ENCODE measurements around the gene MARCHF10.

DNA sequence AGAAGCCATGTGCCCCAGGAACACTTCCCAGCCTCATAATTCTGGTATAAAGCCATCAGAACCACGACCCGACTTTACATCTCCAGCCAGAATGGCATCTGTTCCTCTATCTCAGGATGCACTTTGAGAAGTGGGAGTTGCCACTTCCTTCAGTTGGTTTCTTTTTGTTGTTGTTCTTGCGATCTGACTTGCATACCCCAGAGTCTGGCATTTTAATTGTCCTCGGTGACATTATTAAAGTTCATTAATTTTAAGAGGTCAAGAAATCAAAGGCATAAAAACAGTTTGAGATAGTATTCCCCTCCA lies 13.5 kb downstream of the MARCHF10 start:
- no peak for TF ChIP-seq ZNF12 (CRISPR knock-in tag; IDR thresholded peaks at IDR 0.05)
- TF ChIP-seq TAF1 (IDR thresholded peaks at IDR 0.05; ENCODE audit: control insufficient read depth, extremely low read depth, insufficient read depth, low read length, severe bottlenecking): no peak
- TF ChIP-seq, protein P1, sequence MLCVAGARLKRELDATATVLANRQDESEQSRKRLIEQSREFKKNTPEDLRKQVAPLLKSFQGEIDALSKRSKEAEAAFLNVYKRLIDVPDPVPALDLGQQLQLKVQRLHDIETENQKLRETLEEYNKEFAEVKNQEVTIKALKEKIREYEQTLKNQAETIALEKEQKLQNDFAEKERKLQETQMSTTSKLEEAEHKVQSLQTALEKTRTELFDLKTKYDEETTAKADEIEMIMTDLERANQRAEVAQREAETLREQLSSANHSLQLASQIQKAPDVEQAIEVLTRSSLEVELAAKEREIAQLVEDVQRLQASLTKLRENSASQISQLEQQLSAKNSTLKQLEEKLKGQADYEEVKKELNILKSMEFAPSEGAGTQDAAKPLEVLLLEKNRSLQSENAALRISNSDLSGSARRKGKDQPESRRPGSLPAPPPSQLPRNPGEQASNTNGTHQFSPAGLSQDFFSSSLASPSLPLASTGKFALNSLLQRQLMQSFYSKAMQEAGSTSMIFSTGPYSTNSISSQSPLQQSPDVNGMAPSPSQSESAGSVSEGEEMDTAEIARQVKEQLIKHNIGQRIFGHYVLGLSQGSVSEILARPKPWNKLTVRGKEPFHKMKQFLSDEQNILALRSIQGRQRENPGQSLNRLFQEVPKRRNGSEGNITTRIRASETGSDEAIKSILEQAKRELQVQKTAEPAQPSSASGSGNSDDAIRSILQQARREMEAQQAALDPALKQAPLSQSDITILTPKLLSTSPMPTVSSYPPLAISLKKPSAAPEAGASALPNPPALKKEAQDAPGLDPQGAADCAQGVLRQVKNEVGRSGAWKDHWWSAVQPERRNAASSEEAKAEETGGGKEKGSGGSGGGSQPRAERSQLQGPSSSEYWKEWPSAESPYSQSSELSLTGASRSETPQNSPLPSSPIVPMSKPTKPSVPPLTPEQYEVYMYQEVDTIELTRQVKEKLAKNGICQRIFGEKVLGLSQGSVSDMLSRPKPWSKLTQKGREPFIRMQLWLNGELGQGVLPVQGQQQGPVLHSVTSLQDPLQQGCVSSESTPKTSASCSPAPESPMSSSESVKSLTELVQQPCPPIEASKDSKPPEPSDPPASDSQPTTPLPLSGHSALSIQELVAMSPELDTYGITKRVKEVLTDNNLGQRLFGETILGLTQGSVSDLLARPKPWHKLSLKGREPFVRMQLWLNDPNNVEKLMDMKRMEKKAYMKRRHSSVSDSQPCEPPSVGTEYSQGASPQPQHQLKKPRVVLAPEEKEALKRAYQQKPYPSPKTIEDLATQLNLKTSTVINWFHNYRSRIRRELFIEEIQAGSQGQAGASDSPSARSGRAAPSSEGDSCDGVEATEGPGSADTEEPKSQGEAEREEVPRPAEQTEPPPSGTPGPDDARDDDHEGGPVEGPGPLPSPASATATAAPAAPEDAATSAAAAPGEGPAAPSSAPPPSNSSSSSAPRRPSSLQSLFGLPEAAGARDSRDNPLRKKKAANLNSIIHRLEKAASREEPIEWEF (CRISPR knock-in tag; IDR thresholded peaks at IDR 0.05): no peak
- TF ChIP-seq, protein P2, sequence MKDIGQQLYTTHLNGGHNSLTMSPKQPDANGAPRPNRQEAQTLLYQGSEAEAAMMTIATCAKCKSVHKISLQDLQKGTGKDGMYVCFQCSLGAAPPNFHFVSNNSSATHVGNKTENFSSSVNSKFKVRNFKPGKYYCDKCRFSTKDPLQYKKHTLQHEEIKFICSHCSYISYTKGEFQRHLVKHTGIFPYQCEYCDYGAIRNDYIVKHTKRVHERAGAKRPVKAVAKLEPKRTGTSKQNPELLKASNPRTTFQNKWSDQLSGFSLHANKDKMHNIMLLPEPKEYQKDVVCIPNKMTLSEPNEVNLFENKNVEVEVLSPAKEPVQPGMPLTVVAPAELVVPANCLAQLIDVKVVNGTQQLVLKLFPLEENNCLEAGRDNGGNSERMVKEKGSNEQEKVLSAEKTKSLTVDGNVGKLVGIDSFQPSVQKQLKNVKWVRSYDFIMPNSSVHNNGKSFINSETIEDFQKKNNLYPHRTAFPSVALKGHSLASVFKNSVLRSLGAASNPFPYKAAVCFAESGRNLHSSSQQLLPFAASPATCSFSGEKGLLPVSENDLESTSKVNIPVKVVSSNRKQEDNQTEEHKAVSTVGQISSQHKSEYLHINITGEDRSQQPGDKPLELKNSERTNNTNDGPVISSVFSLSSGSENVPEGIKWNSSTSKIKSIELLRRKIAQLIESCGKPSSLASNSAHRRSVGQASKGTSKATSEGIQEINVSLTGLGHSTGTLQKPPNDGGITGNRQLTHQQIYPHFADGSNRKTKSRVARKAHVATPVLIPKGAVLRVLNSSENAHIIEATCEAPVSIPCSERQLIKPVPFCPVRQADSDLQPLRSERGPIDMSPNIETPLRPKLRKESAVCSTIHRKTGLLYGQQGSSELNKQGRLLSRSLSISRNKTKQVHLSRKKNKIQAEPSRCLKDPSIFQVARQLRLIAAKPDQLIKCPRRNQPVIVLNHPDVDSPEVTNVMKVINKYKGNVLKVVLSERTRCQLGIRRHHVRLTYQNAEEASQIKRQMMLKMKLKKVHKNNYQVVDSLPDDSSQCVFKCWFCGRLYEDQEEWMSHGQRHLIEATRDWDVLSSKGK (CRISPR knock-in tag; IDR thresholded peaks at IDR 0.05): no peak
- no peak for TF ChIP-seq RFX5 (IDR thresholded peaks at IDR 0.05; ENCODE audit: low read depth, low read length)
- TF ChIP-seq, protein P3, sequence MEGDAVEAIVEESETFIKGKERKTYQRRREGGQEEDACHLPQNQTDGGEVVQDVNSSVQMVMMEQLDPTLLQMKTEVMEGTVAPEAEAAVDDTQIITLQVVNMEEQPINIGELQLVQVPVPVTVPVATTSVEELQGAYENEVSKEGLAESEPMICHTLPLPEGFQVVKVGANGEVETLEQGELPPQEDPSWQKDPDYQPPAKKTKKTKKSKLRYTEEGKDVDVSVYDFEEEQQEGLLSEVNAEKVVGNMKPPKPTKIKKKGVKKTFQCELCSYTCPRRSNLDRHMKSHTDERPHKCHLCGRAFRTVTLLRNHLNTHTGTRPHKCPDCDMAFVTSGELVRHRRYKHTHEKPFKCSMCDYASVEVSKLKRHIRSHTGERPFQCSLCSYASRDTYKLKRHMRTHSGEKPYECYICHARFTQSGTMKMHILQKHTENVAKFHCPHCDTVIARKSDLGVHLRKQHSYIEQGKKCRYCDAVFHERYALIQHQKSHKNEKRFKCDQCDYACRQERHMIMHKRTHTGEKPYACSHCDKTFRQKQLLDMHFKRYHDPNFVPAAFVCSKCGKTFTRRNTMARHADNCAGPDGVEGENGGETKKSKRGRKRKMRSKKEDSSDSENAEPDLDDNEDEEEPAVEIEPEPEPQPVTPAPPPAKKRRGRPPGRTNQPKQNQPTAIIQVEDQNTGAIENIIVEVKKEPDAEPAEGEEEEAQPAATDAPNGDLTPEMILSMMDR (IDR thresholded peaks at IDR 0.05 in 2 of 3, conservative IDR thresholded peaks at IDR 0.05 in 1 of 3; ENCODE audit: insufficient read depth in 2 of 3, low read depth in 1 of 3, low read length in 3 of 3): no peak
- no peak for TF ChIP-seq CEBPG (CRISPR knock-in tag; IDR thresholded peaks at IDR 0.05)
- no peak for TF ChIP-seq CEBPG (tag; conservative IDR thresholded peaks at IDR 0.05 in 1 of 2, IDR thresholded peaks at IDR 0.05 in 1 of 2)
- TF ChIP-seq JUND (IDR thresholded peaks at IDR 0.05; ENCODE audit: borderline replicate concordance, low read depth, low read length): no peak
- TF ChIP-seq JUND (tag; IDR thresholded peaks at IDR 0.05; ENCODE audit: borderline replicate concordance, low read depth, low read length): no peak
- TF ChIP-seq NR2C2 (CRISPR knock-in tag; IDR thresholded peaks at IDR 0.05): no peak
- no peak for TF ChIP-seq NR2C2 (tag; IDR thresholded peaks at IDR 0.05)
- no peak for TF ChIP-seq FOXJ3 (CRISPR knock-in tag; IDR thresholded peaks at IDR 0.05)
- TF ChIP-seq, protein P4, sequence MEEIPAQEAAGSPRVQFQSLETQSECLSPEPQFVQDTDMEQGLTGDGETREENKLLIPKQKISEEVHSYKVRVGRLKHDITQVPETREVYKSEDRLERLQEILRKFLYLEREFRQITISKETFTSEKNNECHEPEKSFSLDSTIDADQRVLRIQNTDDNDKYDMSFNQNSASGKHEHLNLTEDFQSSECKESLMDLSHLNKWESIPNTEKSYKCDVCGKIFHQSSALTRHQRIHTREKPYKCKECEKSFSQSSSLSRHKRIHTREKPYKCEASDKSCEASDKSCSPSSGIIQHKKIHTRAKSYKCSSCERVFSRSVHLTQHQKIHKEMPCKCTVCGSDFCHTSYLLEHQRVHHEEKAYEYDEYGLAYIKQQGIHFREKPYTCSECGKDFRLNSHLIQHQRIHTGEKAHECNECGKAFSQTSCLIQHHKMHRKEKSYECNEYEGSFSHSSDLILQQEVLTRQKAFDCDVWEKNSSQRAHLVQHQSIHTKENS (CRISPR knock-in tag; IDR thresholded peaks at IDR 0.05): no peak
- no peak for TF ChIP-seq POLR2AphosphoS5 (IDR thresholded peaks at IDR 0.05; ENCODE audit: control insufficient read depth, insufficient read depth, low read depth, low read length)

Measured in K562 (cell line).